ENCODE data around the gene THOC2. TPM values are rescaled to one million over a fixed set of nuclear protein-coding genes. Genes with fewer than 3 reads are reported as not detected.

The THOC2 gene
- total and polyA plus RNA-seq, 2 of the 8 experiments (the other 6 are each of a cell fraction or from before 2014, with no cell fraction given), result 32.7 to 68.8 TPM

GRCh38 chrX:123713434-123713833, 19.4 kb downstream of the THOC2 start:
- CTCF ChIA-PET (ENCODE audit: partially characterized antibody), result no interaction called here
- Histone ChIP-seq H3K4me2 (ENCODE audit: insufficient read depth in 1 of 2, low read depth in 2 of 2, low read length in 2 of 2) (no peak overlapping the region), H4K20me1 (replicated peaks in 1 of 2; ENCODE audit: control insufficient read depth in 1 of 2, insufficient read depth in 2 of 2, low read length in 2 of 2) (no peaks in the 10 kb centered on the region), H3K4ac (replicated peaks; ENCODE audit: insufficient read length, low read depth, low read length) (no peak overlapping the region), H2AK5ac (ENCODE audit: low read depth, low read length) (no peak overlapping the region), H3K9me3 (ENCODE audit: insufficient read depth in 2 of 2, low read depth in 1 of 2, low read length in 1 of 2) (no peaks in the 10 kb centered on the region), H3K4me1 (replicated peaks in 1 of 4; ENCODE audit: control insufficient read depth in 3 of 4, insufficient read depth in 4 of 4, low read length in 3 of 4) (no peaks in the 10 kb centered on the region), H2BK15ac (ENCODE audit: low read length) (no peak overlapping the region), H3K14ac (ENCODE audit: insufficient read length) (no peak overlapping the region), H2AFZ (ENCODE audit: low read length) (no peak overlapping the region), H3K27ac (ENCODE audit: low read depth, low read length) (no peak overlapping the region), H3K27me3 (replicated peaks in 1 of 4; ENCODE audit: control insufficient read depth in 3 of 4, extremely low read depth in 1 of 4, insufficient read depth in 3 of 4, low read length in 3 of 4) (no peaks in the 10 kb centered on the region), H2BK20ac (ENCODE audit: low read length) (no peak overlapping the region), H4K91ac (replicated peaks; ENCODE audit: insufficient read length, low read length) (no peak overlapping the region), H2BK120ac (replicated peaks; ENCODE audit: low read depth, low read length) (no peak overlapping the region), H3K56ac (replicated peaks; ENCODE audit: insufficient read length, low read depth, low read length) (no peak overlapping the region), H4K5ac (ENCODE audit: insufficient read length, low read depth, low read length) (no peak overlapping the region), H3K18ac (ENCODE audit: extremely low read depth, low read length) (no peak overlapping the region), H4K8ac (ENCODE audit: extremely low read depth, insufficient read depth, low read length) (no peak overlapping the region), H3K23ac (ENCODE audit: insufficient read length) (no peak overlapping the region), H3K4me3 (ENCODE audit: extremely low read depth in 1 of 4, insufficient read depth in 2 of 4, low read depth in 3 of 4, low read length in 4 of 4) (no peak overlapping the region), H2BK12ac (ENCODE audit: low read depth, low read length) (no peak overlapping the region), H3K79me2 (ENCODE audit: control insufficient read depth in 1 of 2, insufficient read depth in 2 of 2, low read length in 2 of 2) (peaks cover 0 to 62% of the 10 kb centered on the region in 2 experiments; a peak in 2 of 4 replicates), H3K9ac (replicated peaks in 1 of 4; ENCODE audit: extremely low read depth in 1 of 4, low read depth in 3 of 4, low read length in 3 of 4) (no peak overlapping the region), H3K79me1 (ENCODE audit: low read depth, low read length) (no peaks in the 10 kb centered on the region), H2BK5ac (ENCODE audit: low read depth, low read length) (no peak overlapping the region), H3K36me3 (ENCODE audit: control insufficient read depth in 2 of 4, insufficient read depth in 4 of 4, low read length in 3 of 4) (no peaks in the 10 kb centered on the region; a peak in 1 of 8 replicates), H3K23me2 (ENCODE audit: low read depth, low read length) (no peaks in the 10 kb centered on the region)
- FAIRE-seq (no peak), DNase-seq (ENCODE audit: low read depth in 1 of 2, low spot score in 2 of 2) (no peak)
- POLR2A ChIA-PET (ENCODE audit: partially characterized antibody), result no interaction called here
- 100% methylated on average over 1 of the region's 4 CpGs; no CpG with 5 or more reads in 1 of the 2 experiments for WGBS, 2 experiments (ENCODE audit: extremely low coverage in 1 of 2, insufficient coverage in 1 of 2, insufficient read length in 1 of 2, insufficient replicate concordance in 2 of 2, low coverage in 1 of 2, low lambda C conversion rate in 2 of 2, missing lambda C conversion rate in 1 of 2)
- TF ChIP-seq USF2 (IDR thresholded peaks at IDR 0.05; ENCODE audit: low read length) (no peak), RFX5 (IDR thresholded peaks at IDR 0.05; ENCODE audit: borderline replicate concordance, low read depth, low read length) (no peak), GABPA (IDR thresholded peaks at IDR 0.05; ENCODE audit: borderline replicate concordance, insufficient read depth, low read length) (no peak)
